PC-9 (cell line): ENCODE results near the gene ARF6. TPM values are rescaled to one million over a fixed set of nuclear protein-coding genes. Genes with fewer than 3 reads are reported as not detected.

Source experiments
- BruUV-seq: library from RNA; stranded (reverse); fragments of 400-500 nt; replicated peaks from 2 replicates; lab custom pipeline; 2021; lab: Mats Ljungman, UMichigan
- CTCF ChIA-PET: fragments of 300-600 bp; sonication (Branson Sonifier 250); formaldehyde crosslinking; loops from one replicate; lab custom pipeline; 2022; ENCODE audit warnings: antibody characterized with exemption; lab: Charles Lee
- POLR2A ChIA-PET: fragments of 300-600 bp; sonication (Branson Sonifier 250); formaldehyde crosslinking; loops from one replicate; lab custom pipeline; 2022; ENCODE audit warnings: antibody characterized with exemption; ENCODE audit not compliant: unreplicated experiment; lab: Charles Lee
- DNase-seq, 2 experiments: peaks; one replicate each; pipeline versions ENCODE4 v3.0.0 to v3.0.0-alpha.2; 2015 to 2022; ENCODE audit warnings: mixed read lengths in 1 of 2
- H2AFZ ChIP-seq: fragments of 200-600 bp; sonication (generic); 2 replicates; pipeline ENCODE4 v1.8.1; 2017; ENCODE audit warnings: antibody characterized with exemption
- H3F3A ChIP-seq: fragments of 200-600 bp; sonication (generic); 2 replicates; pipeline ENCODE4 v1.8.1; 2017; ENCODE audit warnings: antibody characterized with exemption, mild to moderate bottlenecking, low read depth; ENCODE audit not compliant: insufficient read depth
- H3K27ac ChIP-seq: fragments of 200-600 bp; sonication (generic); 2 replicates; pipeline ENCODE4 v1.6.1; 2016; ENCODE audit warnings: mixed run types
- H3K27me3 ChIP-seq: fragments of 200-600 bp; sonication (generic); 2 replicates; pipeline ENCODE4 v1.6.1; 2016; ENCODE audit warnings: low read depth, mixed run types; ENCODE audit not compliant: insufficient read depth
- H3K36me3 ChIP-seq: fragments of 200-600 bp; sonication (generic); 2 replicates; pipeline ENCODE4 v1.6.1; 2016; ENCODE audit warnings: low read depth, mixed run types
- H3K4me1 ChIP-seq: fragments of 200-600 bp; sonication (generic); replicated peaks from 2 replicates; pipeline ENCODE4 v1.6.1; 2016; ENCODE audit warnings: mixed run types; ENCODE audit not compliant: insufficient read depth
- H3K4me2 ChIP-seq: fragments of 200-600 bp; sonication (generic); 2 replicates; pipeline ENCODE4 v1.6.1; 2017; ENCODE audit warnings: mixed run types
- H3K4me3 ChIP-seq: fragments of 200-600 bp; sonication (generic); 2 replicates; pipeline ENCODE4 v1.6.1; 2016; ENCODE audit warnings: mixed run types
- H3K79me2 ChIP-seq: fragments of 200-600 bp; sonication (generic); 2 replicates; pipeline ENCODE4 v1.6.1; 2017; ENCODE audit warnings: low read depth, mixed run types
- H3K9me2 ChIP-seq: fragments of 200-600 bp; sonication (generic); 2 replicates; pipeline ENCODE4 v1.8.1; 2017; ENCODE audit warnings: mild to moderate bottlenecking; ENCODE audit not compliant: insufficient read depth
- H3K9me3 ChIP-seq: fragments of 200-600 bp; sonication (generic); 2 replicates; pipeline ENCODE4 v1.8.1; 2016; ENCODE audit warnings: low read depth; ENCODE audit not compliant: insufficient read depth
- H4K20me1 ChIP-seq: fragments of 200-600 bp; sonication (generic); 2 replicates; pipeline ENCODE4 v1.8.1; 2017; ENCODE audit not compliant: insufficient read depth
- EZH2 ChIP-seq: fragments of 200-600 bp; sonication (generic); IDR thresholded peaks from 2 replicates; pipeline ENCODE4 v1.8.0; 2017; ENCODE audit warnings: antibody characterized with exemption, low read depth
- intact Hi-C: fragments of 100-400 bp; cut with micrococcal nuclease; formaldehyde crosslinking; loops from one replicate; pipeline ENCODE4 v1.10.0; 2022; ENCODE audit not compliant: unreplicated experiment
- total RNA-seq: library from RNA; stranded (reverse); gene quantifications from 2 replicates; pipeline ENCODE4 v1.2.3, GENCODE V29; 2021
- TF ChIP-seq, protein P1 (sequence below): fragments of 200-600 bp; sonication (generic); conservative IDR thresholded peaks from 2 replicates; pipeline ENCODE4 v1.6.1; 2017; ENCODE audit warnings: mixed run types, antibody characterized with exemption, mild to moderate bottlenecking, moderate library complexity

The ARF6 gene
- total RNA-seq, 1 experiment from 2014 or later = 65.3 TPM

DNA sequence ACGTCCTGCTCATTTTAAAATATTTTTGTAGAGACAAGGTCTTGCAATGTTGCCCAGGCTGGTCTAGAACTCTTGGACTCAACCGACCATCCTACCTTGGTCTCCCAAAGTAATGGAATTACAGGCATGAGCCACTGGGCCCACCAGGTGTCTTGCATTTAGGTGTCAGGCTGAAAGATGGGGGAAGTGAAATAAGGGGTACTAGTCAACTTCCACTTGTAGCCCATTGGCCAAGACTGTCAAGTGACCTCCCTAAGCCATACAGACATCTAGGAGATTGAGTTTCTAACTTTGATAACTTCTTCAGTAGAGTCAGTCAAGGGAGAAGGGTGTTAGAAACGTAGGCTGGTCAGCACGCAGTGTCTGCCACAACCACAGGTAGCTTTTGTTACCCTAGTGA is 32.0 kb downstream of the ARF6 start:
- ChIA-PET CTCF (no interaction called here), POLR2A (no interaction called here)
- H3K4me1 ChIP-seq = 0 out of 2 replicates have a peak, but pooled peaks cover 4% of the 10 kb centered on the region
- H4K20me1 ChIP-seq = no peaks in the 10 kb centered on the region
- no peak for TF ChIP-seq EZH2
- TF ChIP-seq, protein P1, sequence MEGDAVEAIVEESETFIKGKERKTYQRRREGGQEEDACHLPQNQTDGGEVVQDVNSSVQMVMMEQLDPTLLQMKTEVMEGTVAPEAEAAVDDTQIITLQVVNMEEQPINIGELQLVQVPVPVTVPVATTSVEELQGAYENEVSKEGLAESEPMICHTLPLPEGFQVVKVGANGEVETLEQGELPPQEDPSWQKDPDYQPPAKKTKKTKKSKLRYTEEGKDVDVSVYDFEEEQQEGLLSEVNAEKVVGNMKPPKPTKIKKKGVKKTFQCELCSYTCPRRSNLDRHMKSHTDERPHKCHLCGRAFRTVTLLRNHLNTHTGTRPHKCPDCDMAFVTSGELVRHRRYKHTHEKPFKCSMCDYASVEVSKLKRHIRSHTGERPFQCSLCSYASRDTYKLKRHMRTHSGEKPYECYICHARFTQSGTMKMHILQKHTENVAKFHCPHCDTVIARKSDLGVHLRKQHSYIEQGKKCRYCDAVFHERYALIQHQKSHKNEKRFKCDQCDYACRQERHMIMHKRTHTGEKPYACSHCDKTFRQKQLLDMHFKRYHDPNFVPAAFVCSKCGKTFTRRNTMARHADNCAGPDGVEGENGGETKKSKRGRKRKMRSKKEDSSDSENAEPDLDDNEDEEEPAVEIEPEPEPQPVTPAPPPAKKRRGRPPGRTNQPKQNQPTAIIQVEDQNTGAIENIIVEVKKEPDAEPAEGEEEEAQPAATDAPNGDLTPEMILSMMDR = no peak
- no TSS peak for BruUV-seq
- no peaks in the 10 kb centered on the region for H3K27me3 ChIP-seq
- no peak for DNase-seq
- no peaks in the 10 kb centered on the region for H3K9me3 ChIP-seq
- no peak overlapping the region for H2AFZ ChIP-seq
- H3K79me2 ChIP-seq = no peaks in the 10 kb centered on the region
- H3K9me2 ChIP-seq = no peaks in the 10 kb centered on the region
- H3K4me3 ChIP-seq = no peak overlapping the region
- intact Hi-C loops = no loop called here
- H3K27ac ChIP-seq = no peak overlapping the region
- no peak overlapping the region for H3K4me2 ChIP-seq
- H3F3A ChIP-seq = peaks cover 3% of the 10 kb centered on the region; the same call in 1 of the 2 replicates
- no peaks in the 10 kb centered on the region for H3K36me3 ChIP-seq

DNA sequence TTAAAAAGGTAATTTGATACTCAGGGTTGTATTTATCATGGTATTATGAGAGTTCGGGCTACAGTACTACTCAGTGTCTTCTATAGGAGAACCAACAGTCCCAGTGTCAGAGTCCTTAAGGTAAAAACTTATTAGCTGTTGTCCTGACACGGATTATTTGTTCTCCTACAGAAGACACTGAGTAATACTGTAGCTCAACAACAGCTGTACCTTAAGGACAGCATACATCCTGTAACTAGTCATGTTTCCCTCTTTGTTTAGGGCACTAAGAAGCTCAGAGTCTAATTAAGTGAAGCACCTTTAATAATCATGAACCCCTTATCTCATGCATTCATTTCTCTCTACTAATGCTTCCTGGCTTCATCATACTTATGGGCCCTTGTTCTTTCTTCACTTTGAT is 33.9 kb downstream of the ARF6 start:
- Histone ChIP-seq H3K27me3 (no peaks in the 10 kb centered on the region), H3K79me2 (no peaks in the 10 kb centered on the region), H3F3A (0 out of 2 replicates have a peak, but pooled peaks cover 3% of the 10 kb centered on the region), H3K9me2 (no peaks in the 10 kb centered on the region), H3K9me3 (no peaks in the 10 kb centered on the region), H3K36me3 (no peaks in the 10 kb centered on the region), H4K20me1 (no peaks in the 10 kb centered on the region), H3K4me3 (no peak overlapping the region), H3K4me1 (no peaks in the 10 kb centered on the region), H3K4me2 (no peak overlapping the region), H3K27ac (no peak overlapping the region), H2AFZ (no peak overlapping the region)
- DNase-seq = no peak
- ChIA-PET POLR2A (no interaction called here), CTCF (no interaction called here)
- intact Hi-C loops = no loop called here
- TF ChIP-seq, protein P1 = no peak
- TF ChIP-seq EZH2 = no peak
- no TSS peak for BruUV-seq

DNA sequence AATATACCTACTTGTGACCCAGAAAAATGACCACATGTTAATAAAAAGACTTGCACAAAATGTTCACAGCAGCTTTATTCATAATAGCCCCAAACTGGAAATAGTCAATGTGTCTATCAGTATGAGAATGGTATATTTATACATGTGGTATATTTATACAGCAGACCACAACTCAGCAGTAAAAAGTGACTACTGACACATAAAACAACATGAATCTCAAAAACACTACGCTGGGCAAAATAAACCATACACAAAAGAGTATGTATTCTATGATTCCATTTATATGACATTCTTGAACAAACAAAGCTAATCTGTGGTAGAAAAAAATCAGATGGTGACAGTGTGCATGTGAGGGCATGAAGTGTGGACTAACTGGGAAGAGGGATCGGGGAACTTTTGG is 35.1 kb downstream of the ARF6 start:
- Histone ChIP-seq H3K4me3 (no peak overlapping the region), H3K27me3 (no peaks in the 10 kb centered on the region), H3K79me2 (no peaks in the 10 kb centered on the region), H3K9me2 (no peaks in the 10 kb centered on the region), H3K4me1 (no peaks in the 10 kb centered on the region), H3K27ac (no peak overlapping the region), H3K36me3 (no peaks in the 10 kb centered on the region), H2AFZ (no peak overlapping the region), H3K4me2 (no peak overlapping the region), H3K9me3 (no peaks in the 10 kb centered on the region), H4K20me1 (no peaks in the 10 kb centered on the region), H3F3A (0 out of 2 replicates have a peak, but pooled peaks cover 3% of the 10 kb centered on the region)
- intact Hi-C loops = no loop called here
- BruUV-seq = no TSS peak
- ChIA-PET POLR2A (no interaction called here), CTCF (no interaction called here)
- DNase-seq = no peak
- TF ChIP-seq EZH2 = no peak
- TF ChIP-seq, protein P1 = no peak
